ENCODE data around the gene UBC.
"Not testable (repeated sequence)": the region's sequence is repeated elsewhere in the genome, so short reads cannot be mapped to it uniquely, and the experiment has no call there.

UBC gene

GRCh38 chr12:124930586-124930985 lies 16.1 kb upstream of the UBC start:
- Histone ChIP-seq H3K4me1 (ENCODE audit: insufficient read depth, low read length) (no peaks in the 10 kb centered on the region), H3K27me3 (ENCODE audit: insufficient read depth, low read length) (no peaks in the 10 kb centered on the region), H3K9ac (ENCODE audit: low read depth, low read length) (no peak overlapping the region), H3K9me3 (ENCODE audit: insufficient read depth, low read depth, low read length) (no peaks in the 10 kb centered on the region), H3K36me3 (ENCODE audit: insufficient read depth, low read length) (no peaks in the 10 kb centered on the region), H3K27ac (ENCODE audit: low read depth, low read length) (no peak overlapping the region), H3K4me3 (ENCODE audit: low read length) (no peak overlapping the region)

- H3K27me3 ChIP-seq (ENCODE audit: insufficient read depth, low read length): no peaks in the 10 kb centered on the region
- H3K36me3 ChIP-seq (ENCODE audit: insufficient read depth, low read length): no peaks in the 10 kb centered on the region
- WGBS: 87% methylated on average over 9 of the region's 9 CpGs
- no peaks in the 10 kb centered on the region for H3K9me3 ChIP-seq (ENCODE audit: insufficient read depth, low read depth, low read length)
- H3K9ac ChIP-seq (ENCODE audit: low read depth, low read length): no peak overlapping the region
- H3K4me3 ChIP-seq (ENCODE audit: low read length): no peak overlapping the region
- H3K27ac ChIP-seq (ENCODE audit: low read depth, low read length): no peak overlapping the region
- H3K4me1 ChIP-seq (ENCODE audit: insufficient read depth, low read length): no peaks in the 10 kb centered on the region
These were observed 15.4 kb upstream of the UBC start for GRCh38 chr12:124929649-124930419.

GRCh38 chr12:124928912-124929530 lies 14.6 kb upstream of the UBC start:
- Histone ChIP-seq H3K27me3 (ENCODE audit: insufficient read depth, low read length) (no peaks in the 10 kb centered on the region), H3K36me3 (ENCODE audit: insufficient read depth, low read length) (no peaks in the 10 kb centered on the region), H3K4me3 (ENCODE audit: low read length) (peak overlapping the region; percentile 80), H3K4me1 (ENCODE audit: insufficient read depth, low read length) (peaks cover under 1% of the 10 kb centered on the region; the same call in 1 of the 2 replicates), H3K27ac (ENCODE audit: low read depth, low read length) (no peak overlapping the region), H3K9me3 (ENCODE audit: insufficient read depth, low read depth, low read length) (no peaks in the 10 kb centered on the region), H3K9ac (ENCODE audit: low read depth, low read length) (no peak overlapping the region)
- WGBS: 88% methylated on average over 11 of the region's 11 CpGs

- Histone ChIP-seq H3K4me3 (ENCODE audit: low read length) (peak overlapping the region; percentile 80), H3K9ac (ENCODE audit: low read depth, low read length) (peak overlapping the region; percentile 37; the same call in 1 of the 2 replicates), H3K27me3 (ENCODE audit: insufficient read depth, low read length) (no peaks in the 10 kb centered on the region), H3K36me3 (ENCODE audit: insufficient read depth, low read length) (no peaks in the 10 kb centered on the region), H3K9me3 (ENCODE audit: insufficient read depth, low read depth, low read length) (no peaks in the 10 kb centered on the region), H3K27ac (ENCODE audit: low read depth, low read length) (no peak overlapping the region), H3K4me1 (ENCODE audit: insufficient read depth, low read length) (peaks cover 3% of the 10 kb centered on the region; the same call in 1 of the 2 replicates)
- 58% methylated on average over 35 of the region's 36 CpGs for WGBS
These were observed 13.9 kb upstream of the UBC start for GRCh38 chr12:124928095-124928911.

- peak overlapping the region; percentile 63 for H3K9ac ChIP-seq (ENCODE audit: low read depth, low read length)
- 1% methylated on average over 44 of the region's 45 CpGs for WGBS
These were observed 13.0 kb upstream of the UBC start for GRCh38 chr12:124927201-124928094.

GRCh38 chr12:124925782-124926181 lies 11.3 kb upstream of the UBC start:
- not testable (repeated sequence) for H3K27ac ChIP-seq (ENCODE audit: low read depth, low read length); H3K9me3 ChIP-seq (ENCODE audit: insufficient read depth, low read depth, low read length); H3K9ac ChIP-seq (ENCODE audit: low read depth, low read length); H3K27me3 ChIP-seq (ENCODE audit: insufficient read depth, low read length); H3K36me3 ChIP-seq (ENCODE audit: insufficient read depth, low read length); H3K4me3 ChIP-seq (ENCODE audit: low read length)
- 95% methylated on average over 7 of the region's 7 CpGs for WGBS
- H3K4me1 ChIP-seq (ENCODE audit: insufficient read depth, low read length): peaks cover 16% of the 10 kb centered on the region

More at GRCh38 chr12:124927201-124928094, 13.0 kb upstream of the UBC start:
- peak overlapping the region; percentile 48 for H3K27ac ChIP-seq (ENCODE audit: low read depth, low read length)
- no peaks in the 10 kb centered on the region for H3K27me3 ChIP-seq (ENCODE audit: insufficient read depth, low read length)
- no peaks in the 10 kb centered on the region for H3K36me3 ChIP-seq (ENCODE audit: insufficient read depth, low read length)
- peak overlapping the region; percentile 80 for H3K4me3 ChIP-seq (ENCODE audit: low read length)
- H3K4me1 ChIP-seq (ENCODE audit: insufficient read depth, low read length): peaks cover 3% of the 10 kb centered on the region; the same call in 1 of the 2 replicates
- no peaks in the 10 kb centered on the region for H3K9me3 ChIP-seq (ENCODE audit: insufficient read depth, low read depth, low read length)

- 95% methylated on average over 10 of the region's 10 CpGs for WGBS
- H3K4me3 ChIP-seq (ENCODE audit: low read length): no peak overlapping the region
- no peak overlapping the region for H3K9ac ChIP-seq (ENCODE audit: low read depth, low read length)
- H3K27ac ChIP-seq (ENCODE audit: low read depth, low read length): no peak overlapping the region
- peaks cover 21% of the 10 kb centered on the region for H3K4me1 ChIP-seq (ENCODE audit: insufficient read depth, low read length)
- H3K27me3 ChIP-seq (ENCODE audit: insufficient read depth, low read length): no peaks in the 10 kb centered on the region
- no peaks in the 10 kb centered on the region for H3K9me3 ChIP-seq (ENCODE audit: insufficient read depth, low read depth, low read length)
- H3K36me3 ChIP-seq (ENCODE audit: insufficient read depth, low read length): no peaks in the 10 kb centered on the region
These were observed 10.7 kb upstream of the UBC start for GRCh38 chr12:124925117-124925516.

GRCh38 chr12:124923905-124924734 lies 9.7 kb upstream of the UBC start:
- Histone ChIP-seq H3K27ac (ENCODE audit: low read depth, low read length) (peak overlapping the region; percentile 90), H3K36me3 (ENCODE audit: insufficient read depth, low read length) (no peaks in the 10 kb centered on the region), H3K9ac (ENCODE audit: low read depth, low read length) (peak overlapping the region; percentile 66; the same call in 1 of the 2 replicates), H3K4me3 (ENCODE audit: low read length) (peak overlapping the region; percentile 39), H3K9me3 (ENCODE audit: insufficient read depth, low read depth, low read length) (no peaks in the 10 kb centered on the region), H3K4me1 (ENCODE audit: insufficient read depth, low read length) (peaks cover 31% of the 10 kb centered on the region), H3K27me3 (ENCODE audit: insufficient read depth, low read length) (no peaks in the 10 kb centered on the region)
- WGBS: 43% methylated on average over 11 of the region's 12 CpGs

- Histone ChIP-seq H3K27ac (ENCODE audit: low read depth, low read length) (peak overlapping the region; percentile 88), H3K9me3 (ENCODE audit: insufficient read depth, low read depth, low read length) (no peaks in the 10 kb centered on the region), H3K36me3 (ENCODE audit: insufficient read depth, low read length) (no peaks in the 10 kb centered on the region), H3K4me1 (ENCODE audit: insufficient read depth, low read length) (peaks cover 53% of the 10 kb centered on the region), H3K27me3 (ENCODE audit: insufficient read depth, low read length) (no peaks in the 10 kb centered on the region), H3K4me3 (ENCODE audit: low read length) (peak overlapping the region; percentile 46), H3K9ac (ENCODE audit: low read depth, low read length) (peak overlapping the region; percentile 70; the same call in 1 of the 2 replicates)
- 12% methylated on average over 16 of the region's 16 CpGs for WGBS
These were observed 7.0 kb upstream of the UBC start for GRCh38 chr12:124921200-124922031.

All from HUES64 (cell line).